Ectodermal cell (in vitro differentiated cells): ENCODE results near the gene ASTN2.

Experiments
- H3K27ac ChIP-seq: 2 replicates; pipeline ENCODE4 v1.7.0; 2013; ENCODE audit warnings: mild to moderate bottlenecking, low read depth, low read length; ENCODE audit not compliant: insufficient read depth, poor library complexity, severe bottlenecking
- H3K27me3 ChIP-seq: 2 replicates; pipeline ENCODE4 v1.7.0; 2013; ENCODE audit warnings: mild to moderate bottlenecking, low read length; ENCODE audit not compliant: insufficient read depth, control insufficient read depth, poor library complexity, severe bottlenecking
- H3K36me3 ChIP-seq: one replicate; pipeline ENCODE4 v1.7.0; 2013; ENCODE audit warnings: low read length; ENCODE audit not compliant: control insufficient read depth, insufficient read depth
- H3K4me1 ChIP-seq: one replicate; pipeline ENCODE4 v1.7.0; 2013; ENCODE audit warnings: low read length; ENCODE audit not compliant: control insufficient read depth, insufficient read depth
- H3K4me3 ChIP-seq: 2 replicates; pipeline ENCODE4 v1.7.0; 2013; ENCODE audit warnings: low read depth, low read length, control low read depth; ENCODE audit not compliant: insufficient read depth
- H3K9me3 ChIP-seq: 2 replicates; pipeline ENCODE4 v1.7.0; 2013; ENCODE audit warnings: mild to moderate bottlenecking, low read length, moderate library complexity; ENCODE audit not compliant: control insufficient read depth
- WGBS, 2 experiments: methylation state at CpG; one replicate each; pipeline ENCODE4 v1.1.7; 2013; ENCODE audit warnings: missing lambda C conversion rate in 2 of 2; 5-methylcytosine and 5-hydroxymethylcytosine counted together

The ASTN2 gene

GRCh38 chr9:117341151-117341550 is 73.7 kb downstream of the ASTN2 start:
- Histone ChIP-seq H3K27me3 (no peaks in the 10 kb centered on the region), H3K9me3 (no peaks in the 10 kb centered on the region), H3K4me3 (no peak overlapping the region), H3K36me3 (no peaks in the 10 kb centered on the region), H3K4me1 (peaks cover 17% of the 10 kb centered on the region), H3K27ac (no peak overlapping the region)
- 79% methylated on average over 2 of the region's 2 CpGs for WGBS, 2 experiments

GRCh38 chr9:117340422-117340821 is 74.4 kb downstream of the ASTN2 start:
- WGBS, 2 experiments: 97 to 100% methylated on average over 2 to 4 of the region's 4 CpGs
- no peaks in the 10 kb centered on the region for H3K36me3 ChIP-seq
- H3K27ac ChIP-seq: no peak overlapping the region
- no peaks in the 10 kb centered on the region for H3K27me3 ChIP-seq
- no peak overlapping the region for H3K4me3 ChIP-seq
- H3K4me1 ChIP-seq: peaks cover 15% of the 10 kb centered on the region
- no peaks in the 10 kb centered on the region for H3K9me3 ChIP-seq

- 93 to 100% methylated on average over 1 to 2 of the region's 2 CpGs for WGBS, 2 experiments
- no peaks in the 10 kb centered on the region for H3K9me3 ChIP-seq
- no peaks in the 10 kb centered on the region for H3K27me3 ChIP-seq
- H3K27ac ChIP-seq: no peak overlapping the region
- no peaks in the 10 kb centered on the region for H3K36me3 ChIP-seq
- no peak overlapping the region for H3K4me3 ChIP-seq
- no peaks in the 10 kb centered on the region for H3K4me1 ChIP-seq
Observed at GRCh38 chr9:117335837-117336433, 78.9 kb downstream of the ASTN2 start.

- Histone ChIP-seq H3K36me3 (no peaks in the 10 kb centered on the region), H3K4me1 (no peaks in the 10 kb centered on the region), H3K27me3 (no peaks in the 10 kb centered on the region), H3K27ac (no peak overlapping the region), H3K4me3 (no peak overlapping the region), H3K9me3 (no peaks in the 10 kb centered on the region)
- 92 to 95% methylated on average over 2 of the region's 2 CpGs for whole genome bisulfite sequencing, 2 experiments
Observed at GRCh38 chr9:117334101-117334500, 80.8 kb downstream of the ASTN2 start.

GRCh38 chr9:117325831-117326230 is 89.0 kb downstream of the ASTN2 start:
- H3K4me3 ChIP-seq: no peak overlapping the region

GRCh38 chr9:117325110-117325731 is 89.6 kb downstream of the ASTN2 start:
- Histone ChIP-seq H3K27ac (no peak overlapping the region), H3K27me3 (no peaks in the 10 kb centered on the region), H3K9me3 (no peaks in the 10 kb centered on the region), H3K4me1 (no peaks in the 10 kb centered on the region), H3K36me3 (no peaks in the 10 kb centered on the region), H3K4me3 (no peak overlapping the region)
- WGBS, 2 experiments: 83 to 87% methylated on average over 3 of the region's 3 CpGs

More at GRCh38 chr9:117325831-117326230, 89.0 kb downstream of the ASTN2 start:
- H3K36me3 ChIP-seq: no peaks in the 10 kb centered on the region
- H3K9me3 ChIP-seq: no peaks in the 10 kb centered on the region
- WGBS, 2 experiments: 83 to 88% methylated on average over 2 of the region's 2 CpGs
- no peaks in the 10 kb centered on the region for H3K4me1 ChIP-seq
- no peak overlapping the region for H3K27ac ChIP-seq
- H3K27me3 ChIP-seq: no peaks in the 10 kb centered on the region

GRCh38 chr9:117323390-117323789 is 91.5 kb downstream of the ASTN2 start:
- no peaks in the 10 kb centered on the region for H3K36me3 ChIP-seq
- WGBS, 2 experiments: 45 to 50% methylated on average over 3 of the region's 3 CpGs
- no peak overlapping the region for H3K4me3 ChIP-seq
- no peaks in the 10 kb centered on the region for H3K27me3 ChIP-seq
- H3K9me3 ChIP-seq: no peaks in the 10 kb centered on the region
- H3K27ac ChIP-seq: no peak overlapping the region
- H3K4me1 ChIP-seq: no peaks in the 10 kb centered on the region

GRCh38 chr9:117317192-117317591 is 97.7 kb downstream of the ASTN2 start:
- H3K27ac ChIP-seq: no peak overlapping the region
- no peaks in the 10 kb centered on the region for H3K9me3 ChIP-seq
- no peaks in the 10 kb centered on the region for H3K4me1 ChIP-seq
- WGBS, 2 experiments: 84% methylated on average over 2 of the region's 2 CpGs
- H3K4me3 ChIP-seq: no peak overlapping the region
- H3K36me3 ChIP-seq: no peaks in the 10 kb centered on the region
- no peaks in the 10 kb centered on the region for H3K27me3 ChIP-seq

GRCh38 chr9:117315236-117315635 is 99.6 kb downstream of the ASTN2 start:
- Histone ChIP-seq H3K4me3 (no peak overlapping the region), H3K9me3 (no peaks in the 10 kb centered on the region), H3K27me3 (no peaks in the 10 kb centered on the region), H3K27ac (no peak overlapping the region), H3K36me3 (no peaks in the 10 kb centered on the region), H3K4me1 (no peaks in the 10 kb centered on the region)
- 91 to 94% methylated on average over 3 of the region's 3 CpGs for WGBS, 2 experiments

GRCh38 chr9:117313989-117314388 is 100.9 kb downstream of the ASTN2 start:
- Histone ChIP-seq H3K27ac (no peak overlapping the region), H3K9me3 (no peaks in the 10 kb centered on the region), H3K4me3 (no peak overlapping the region), H3K4me1 (no peaks in the 10 kb centered on the region), H3K27me3 (no peaks in the 10 kb centered on the region), H3K36me3 (no peaks in the 10 kb centered on the region)
- 94 to 100% methylated on average over 1 to 2 of the region's 2 CpGs for WGBS, 2 experiments
